PC-3 (cell line): ENCODE results near the gene ADGRF5. TPM values are rescaled to one million over a fixed set of nuclear protein-coding genes. Genes with fewer than 3 reads are reported as not detected.

ENCODE experiments used
- ATAC-seq: fragments of 200-7000 bp; cut with Tn5 transposase; 2 replicates; pipeline ENCODE4 v1.9.1; 2020; ENCODE audit warnings: mild to moderate bottlenecking, moderate library complexity
- BruUV-seq: library from RNA; stranded (reverse); fragments of 400-500 nt; replicated peaks from 2 replicates; lab custom pipeline; 2021; lab: Mats Ljungman, UMichigan
- CTCF ChIA-PET: fragments of 300-600 bp; sonication (Branson Sonifier 250); formaldehyde crosslinking; loops from one replicate; lab custom pipeline; 2022; ENCODE audit warnings: antibody characterized with exemption; lab: Charles Lee
- POLR2A ChIA-PET: fragments of 300-600 bp; sonication (Branson Sonifier 250); formaldehyde crosslinking; loops from one replicate; lab custom pipeline; 2022; ENCODE audit warnings: antibody characterized with exemption; ENCODE audit not compliant: unreplicated experiment; lab: Charles Lee
- DNase-seq: peaks from one replicate; pipeline ENCODE4 v3.0.0-alpha.2; 2015
- H2AFZ ChIP-seq: fragments of 300-600 bp; sonication (generic); 2 replicates; pipeline ENCODE4 v1.6.0; 2016; ENCODE audit warnings: antibody characterized with exemption, low read length
- H3F3A ChIP-seq: fragments of 300-600 bp; sonication (generic); one replicate; pipeline ENCODE4 v1.6.0; 2017; ENCODE audit warnings: antibody characterized with exemption, low read length, control low read depth, mild to moderate bottlenecking; ENCODE audit not compliant: unreplicated experiment
- H3K27ac ChIP-seq: fragments of 300-600 bp; sonication (generic); 2 replicates; pipeline ENCODE4 v1.5.1; 2016; ENCODE audit warnings: mild to moderate bottlenecking, low read length
- H3K27me3 ChIP-seq: fragments of 300-600 bp; sonication (generic); 2 replicates; pipeline ENCODE4 v1.6.1; 2016; ENCODE audit warnings: low read length, mixed read lengths
- H3K36me3 ChIP-seq: fragments of 300-600 bp; sonication (generic); 2 replicates; pipeline ENCODE4 v1.6.1; 2016; ENCODE audit warnings: low read depth, mixed run types, low read length, mixed read lengths
- H3K4me1 ChIP-seq: fragments of 300-600 bp; sonication (generic); 2 replicates; pipeline ENCODE4 v1.5.1; 2016; ENCODE audit warnings: low read length; ENCODE audit not compliant: insufficient read depth
- H3K4me2 ChIP-seq: fragments of 300-600 bp; sonication (generic); 2 replicates; pipeline ENCODE4 v1.6.0; 2016; ENCODE audit warnings: low read length
- H3K4me3 ChIP-seq: fragments of 300-600 bp; sonication (generic); 2 replicates; pipeline ENCODE4 v1.5.1; 2016; ENCODE audit warnings: mild to moderate bottlenecking, low read length, mixed read lengths
- H3K79me2 ChIP-seq: fragments of 300-600 bp; sonication (generic); 2 replicates; pipeline ENCODE4 v1.6.1; 2017; ENCODE audit warnings: low read length, mixed read lengths
- H3K9ac ChIP-seq: fragments of 300-600 bp; sonication (generic); 2 replicates; pipeline ENCODE4 v1.6.0; 2016; ENCODE audit warnings: mild to moderate bottlenecking, low read length
- H3K9me2 ChIP-seq: fragments of 300-600 bp; sonication (generic); replicated peaks from 2 replicates; pipeline ENCODE4 v1.6.1; 2016; ENCODE audit warnings: mixed run types, low read length, mixed read lengths
- H3K9me3 ChIP-seq: fragments of 300-600 bp; sonication (generic); 2 replicates; pipeline ENCODE4 v1.6.1; 2016; ENCODE audit warnings: low read length, mixed read lengths
- H4K20me1 ChIP-seq: fragments of 300-600 bp; sonication (generic); 2 replicates; pipeline ENCODE4 v1.6.1; 2016; ENCODE audit warnings: low read length, mixed read lengths
- EZH2 ChIP-seq: fragments of 300-600 bp; sonication (generic); IDR thresholded peaks from one replicate; pipeline ENCODE4 v1.6.1; 2017; ENCODE audit warnings: antibody characterized with exemption, mild to moderate bottlenecking, low read length; ENCODE audit not compliant: unreplicated experiment
- EZH2phosphoT487 ChIP-seq: fragments of 300-600 bp; sonication (generic); IDR thresholded peaks from 2 replicates; pipeline ENCODE4 v1.6.1; 2018; ENCODE audit warnings: mild to moderate bottlenecking, antibody characterized with exemption, low read length, borderline replicate concordance
- intact Hi-C: fragments of 100-400 bp; cut with micrococcal nuclease; formaldehyde crosslinking; loops from 2 replicates; pipeline ENCODE4 v1.9.0; 2023
- total RNA-seq: library from RNA; depleted of rRNA; stranded (reverse); fragments of >200 nt; gene quantifications from 2 replicates; pipeline ENCODE4 v1.2.3, GENCODE V29; 2014
- TF ChIP-seq, protein P1 (sequence below): fragments of 300-600 bp; sonication (generic); conservative IDR thresholded peaks from 2 replicates; pipeline ENCODE4 v1.5.1; 2017; ENCODE audit warnings: antibody characterized with exemption, low read depth, mild to moderate bottlenecking, low read length

ADGRF5 gene
- total RNA-seq, 1 experiment from 2014 or later = 1.6 TPM

DNA sequence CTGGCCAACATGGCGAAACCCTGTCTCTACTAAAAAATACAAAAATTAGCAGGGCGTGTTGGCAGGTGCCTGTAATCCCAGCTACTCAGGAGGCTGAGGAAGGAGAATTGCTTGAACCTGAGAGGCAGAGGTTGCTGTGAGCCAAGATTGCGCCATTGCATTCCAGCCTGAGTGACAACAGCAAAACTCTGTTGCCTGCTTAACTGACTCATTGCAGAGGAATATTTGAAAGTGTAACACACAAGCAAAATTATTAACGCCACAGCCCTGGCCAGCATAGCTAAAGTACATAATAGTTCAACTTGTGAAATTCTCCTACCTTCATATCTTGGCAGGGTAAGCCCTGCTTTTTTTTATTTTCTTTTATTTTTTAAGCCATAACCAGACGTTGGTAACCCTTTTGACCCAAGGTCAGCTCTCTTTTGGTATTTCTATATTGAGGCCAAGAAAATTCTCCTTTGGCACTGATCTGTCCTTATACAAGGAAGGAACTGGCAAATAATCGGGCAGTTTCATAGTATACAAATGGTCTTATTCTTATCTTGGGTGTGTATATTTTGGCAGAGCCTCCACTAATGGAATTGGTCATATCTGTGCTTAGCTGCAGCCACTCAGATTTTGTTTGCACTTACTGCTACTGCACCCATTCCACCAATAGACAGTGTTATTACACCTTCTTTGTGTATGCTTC, 4.0 kb upstream of the ADGRF5 start:
- TSS peak; percentile 94 for BruUV-seq
- DNase-seq (peak; percentile 91), ATAC-seq (peak; percentile 80)
- CTCF ChIA-PET = interaction anchor here (1.0 kb wide), 1 partner anchor 57 kb away, joined by 8 read pairs; no protein-coding TSS in a partner anchor
- POLR2A ChIA-PET = interaction anchor here (0.6 kb wide), 1 partner anchor 72 kb away, joined by 3 read pairs; no protein-coding TSS in a partner anchor
- Histone ChIP-seq H3K36me3 (no peaks in the 10 kb centered on the region), H3K4me3 (peak overlapping the region; percentile 14; the same call in 1 of the 2 replicates), H3K9me2 (no peaks in the 10 kb centered on the region), H3K79me2 (no peaks in the 10 kb centered on the region), H3K4me1 (peaks cover 42% of the 10 kb centered on the region), H3K4me2 (peak overlapping the region; percentile 75), H3K9me3 (no peaks in the 10 kb centered on the region), H3K27ac (peak overlapping the region; percentile 97), H3K27me3 (no peaks in the 10 kb centered on the region), H3K9ac (peak overlapping the region; percentile 68), H2AFZ (no peak overlapping the region), H4K20me1 (no peaks in the 10 kb centered on the region), H3F3A (peaks cover 13% of the 10 kb centered on the region)
- TF ChIP-seq EZH2 (no peak), EZH2phosphoT487 (no peak)
- TF ChIP-seq, protein P1, sequence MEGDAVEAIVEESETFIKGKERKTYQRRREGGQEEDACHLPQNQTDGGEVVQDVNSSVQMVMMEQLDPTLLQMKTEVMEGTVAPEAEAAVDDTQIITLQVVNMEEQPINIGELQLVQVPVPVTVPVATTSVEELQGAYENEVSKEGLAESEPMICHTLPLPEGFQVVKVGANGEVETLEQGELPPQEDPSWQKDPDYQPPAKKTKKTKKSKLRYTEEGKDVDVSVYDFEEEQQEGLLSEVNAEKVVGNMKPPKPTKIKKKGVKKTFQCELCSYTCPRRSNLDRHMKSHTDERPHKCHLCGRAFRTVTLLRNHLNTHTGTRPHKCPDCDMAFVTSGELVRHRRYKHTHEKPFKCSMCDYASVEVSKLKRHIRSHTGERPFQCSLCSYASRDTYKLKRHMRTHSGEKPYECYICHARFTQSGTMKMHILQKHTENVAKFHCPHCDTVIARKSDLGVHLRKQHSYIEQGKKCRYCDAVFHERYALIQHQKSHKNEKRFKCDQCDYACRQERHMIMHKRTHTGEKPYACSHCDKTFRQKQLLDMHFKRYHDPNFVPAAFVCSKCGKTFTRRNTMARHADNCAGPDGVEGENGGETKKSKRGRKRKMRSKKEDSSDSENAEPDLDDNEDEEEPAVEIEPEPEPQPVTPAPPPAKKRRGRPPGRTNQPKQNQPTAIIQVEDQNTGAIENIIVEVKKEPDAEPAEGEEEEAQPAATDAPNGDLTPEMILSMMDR = no peak
- intact Hi-C loops = loop anchor here (1.0 to 5.0 kb wide), 5 partner anchors 11 to 122 kb away; no protein-coding TSS in a partner anchor

DNA sequence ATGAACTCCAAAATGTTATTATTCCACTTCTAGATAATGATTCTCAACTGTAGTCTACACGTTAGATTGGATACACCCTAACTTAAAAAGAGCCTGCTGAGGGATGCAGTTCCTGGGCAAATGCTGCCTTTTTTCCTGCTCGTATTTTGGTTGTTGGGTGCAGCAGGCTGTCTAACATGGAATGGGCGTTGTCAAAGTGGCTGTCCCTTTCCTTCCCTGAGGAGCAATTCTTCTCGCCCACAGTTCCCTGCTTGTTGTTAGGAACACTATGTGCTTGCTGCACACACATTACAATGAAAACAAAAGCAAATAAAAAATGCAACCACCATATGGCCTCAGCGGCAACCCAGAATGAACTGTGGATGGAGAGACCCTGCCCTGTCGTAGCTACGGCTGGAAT, 1.7 kb upstream of the ADGRF5 start:
- POLR2A ChIA-PET = no interaction called here
- BruUV-seq = no TSS peak

More for the DNA sequence above, 1.7 kb upstream of the ADGRF5 start:
- TF ChIP-seq, protein P1 = no peak
- no peak for TF ChIP-seq EZH2phosphoT487
- no peak for TF ChIP-seq EZH2
- intact Hi-C loops = no loop called here
- ATAC-seq (no peak), DNase-seq (no peak)
- no peaks in the 10 kb centered on the region for H3K9me3 ChIP-seq
- no peak overlapping the region for H3K27ac ChIP-seq
- no peaks in the 10 kb centered on the region for H3K27me3 ChIP-seq
- H2AFZ ChIP-seq = no peak overlapping the region
- CTCF ChIA-PET = no interaction called here
- peaks cover 13% of the 10 kb centered on the region for H3F3A ChIP-seq
- no peak overlapping the region for H3K4me2 ChIP-seq
- no peaks in the 10 kb centered on the region for H4K20me1 ChIP-seq
- no peak overlapping the region for H3K9ac ChIP-seq
- no peak overlapping the region for H3K4me3 ChIP-seq
- peaks cover 42% of the 10 kb centered on the region for H3K4me1 ChIP-seq
- H3K79me2 ChIP-seq = no peaks in the 10 kb centered on the region
- H3K36me3 ChIP-seq = no peaks in the 10 kb centered on the region
- no peaks in the 10 kb centered on the region for H3K9me2 ChIP-seq
